ENCODE measurements around the gene MRPL47. TPM values are rescaled to one million over a fixed set of nuclear protein-coding genes. Genes with fewer than 3 reads are reported as not detected.
A peak's percentile ranks its signal among the peaks of the same experiment; 100 is the strongest.

MRPL47 gene
- total and polyA plus RNA-seq, 2 of the 13 experiments (the other 11 are each of a cell fraction or from before 2014, with no cell fraction given): 36.1 to 83.8 TPM

- no peak for TF ChIP-seq SMAD9 (CRISPR knock-in tag; IDR thresholded peaks at IDR 0.05)
- no peak for TF ChIP-seq JUN (CRISPR knock-in tag; IDR thresholded peaks at IDR 0.05)
- no peak for TF ChIP-seq CENPT (CRISPR knock-in tag; IDR thresholded peaks at IDR 0.05; ENCODE audit: low read depth)
- no peak for TF ChIP-seq MBD4 (IDR thresholded peaks at IDR 0.05; ENCODE audit: borderline replicate concordance, low read length)
- no peak for TF ChIP-seq HCFC1 (IDR thresholded peaks at IDR 0.05; ENCODE audit: low read depth, low read length)
- TF ChIP-seq ZNF275 (CRISPR knock-in tag; IDR thresholded peaks at IDR 0.05; ENCODE audit: borderline replicate concordance): no peak
- TF ChIP-seq MTF1 (CRISPR knock-in tag; IDR thresholded peaks at IDR 0.05): no peak
- TF ChIP-seq ISX (CRISPR knock-in tag; conservative IDR thresholded peaks at IDR 0.05): no peak; the same call in 1 of the 2 replicates
- no peak for TF ChIP-seq ATF2 (CRISPR knock-in tag; IDR thresholded peaks at IDR 0.05)
- TF ChIP-seq ZFP36L2 (CRISPR knock-in tag; IDR thresholded peaks at IDR 0.05): no peak
- no peak for TF ChIP-seq GLI4 (CRISPR knock-in tag; IDR thresholded peaks at IDR 0.05; ENCODE audit: borderline replicate concordance)
- no peak for TF ChIP-seq TEAD2 (CRISPR knock-in tag; IDR thresholded peaks at IDR 0.05)
- no peak for TF ChIP-seq ZNF878 (CRISPR knock-in tag; IDR thresholded peaks at IDR 0.05)
- 0 out of 2 replicates have a peak, but pooled peaks have one; percentile 46 for TF ChIP-seq ZFP41 (CRISPR knock-in tag; IDR thresholded peaks at IDR 0.05; ENCODE audit: borderline replicate concordance)
- no peak for TF ChIP-seq CBX2 (IDR thresholded peaks at IDR 0.05; ENCODE audit: low read depth, low read length)
- TF ChIP-seq CBX2 (CRISPR knock-in tag; IDR thresholded peaks at IDR 0.05; ENCODE audit: low read depth): 0 out of 2 replicates have a peak, but pooled peaks have one; percentile 52
- TF ChIP-seq ZNF546 (CRISPR knock-in tag; conservative IDR thresholded peaks at IDR 0.05): peak; percentile 78; the same call in 1 of the 2 replicates
- no peak for TF ChIP-seq TSC22D2 (CRISPR knock-in tag; IDR thresholded peaks at IDR 0.05; ENCODE audit: borderline replicate concordance)
- no peak for TF ChIP-seq PITX1 (CRISPR knock-in tag; IDR thresholded peaks at IDR 0.05)
- TF ChIP-seq RXRA (CRISPR knock-in tag; IDR thresholded peaks at IDR 0.05): peak; percentile 40; the same call in 1 of the 2 replicates
- TF ChIP-seq NR1H2 (CRISPR knock-in tag; IDR thresholded peaks at IDR 0.05; ENCODE audit: borderline replicate concordance, low read depth): no peak
- TF ChIP-seq ZNF12 (CRISPR knock-in tag; IDR thresholded peaks at IDR 0.05): no peak
- no peak for TF ChIP-seq ZNF496 (CRISPR knock-in tag; IDR thresholded peaks at IDR 0.05; ENCODE audit: insufficient replicate concordance)
- no peak for TF ChIP-seq HNRNPUL1 (IDR thresholded peaks at IDR 0.05; ENCODE audit: low read depth, low read length)
- no peak for TF ChIP-seq MIER3 (CRISPR knock-in tag; IDR thresholded peaks at IDR 0.05; ENCODE audit: borderline replicate concordance)
- no peak for TF ChIP-seq RNF219 (CRISPR knock-in tag; IDR thresholded peaks at IDR 0.05)
Measured at GRCh38 chr3:179653096-179653797, 48.8 kb upstream of the MRPL47 start (continued).
